PC-9 (cell line): ENCODE results near the gene TRAPPC3. TPM values are rescaled to one million over a fixed set of nuclear protein-coding genes. Genes with fewer than 3 reads are reported as not detected.
A peak's percentile ranks its signal among the peaks of the same experiment; 100 is the strongest.

Experiments
- BruUV-seq: library from RNA; stranded (reverse); fragments of 400-500 nt; replicated peaks from 2 replicates; lab custom pipeline; 2021; lab: Mats Ljungman, UMichigan
- CTCF ChIA-PET: fragments of 300-600 bp; sonication (Branson Sonifier 250); formaldehyde crosslinking; loops from one replicate; lab custom pipeline; 2022; ENCODE audit warnings: antibody characterized with exemption; lab: Charles Lee
- POLR2A ChIA-PET: fragments of 300-600 bp; sonication (Branson Sonifier 250); formaldehyde crosslinking; loops from one replicate; lab custom pipeline; 2022; ENCODE audit warnings: antibody characterized with exemption; ENCODE audit not compliant: unreplicated experiment; lab: Charles Lee
- DNase-seq, 2 experiments: peaks; one replicate each; pipeline versions ENCODE4 v3.0.0 to v3.0.0-alpha.2; 2015 to 2022; ENCODE audit warnings: mixed read lengths in 1 of 2
- H2AFZ ChIP-seq: fragments of 200-600 bp; sonication (generic); 2 replicates; pipeline ENCODE4 v1.8.1; 2017; ENCODE audit warnings: antibody characterized with exemption
- H3F3A ChIP-seq: fragments of 200-600 bp; sonication (generic); 2 replicates; pipeline ENCODE4 v1.8.1; 2017; ENCODE audit warnings: antibody characterized with exemption, mild to moderate bottlenecking, low read depth; ENCODE audit not compliant: insufficient read depth
- H3K27ac ChIP-seq: fragments of 200-600 bp; sonication (generic); 2 replicates; pipeline ENCODE4 v1.6.1; 2016; ENCODE audit warnings: mixed run types
- H3K27me3 ChIP-seq: fragments of 200-600 bp; sonication (generic); 2 replicates; pipeline ENCODE4 v1.6.1; 2016; ENCODE audit warnings: low read depth, mixed run types; ENCODE audit not compliant: insufficient read depth
- H3K36me3 ChIP-seq: fragments of 200-600 bp; sonication (generic); 2 replicates; pipeline ENCODE4 v1.6.1; 2016; ENCODE audit warnings: low read depth, mixed run types
- H3K4me1 ChIP-seq: fragments of 200-600 bp; sonication (generic); replicated peaks from 2 replicates; pipeline ENCODE4 v1.6.1; 2016; ENCODE audit warnings: mixed run types; ENCODE audit not compliant: insufficient read depth
- H3K4me2 ChIP-seq: fragments of 200-600 bp; sonication (generic); 2 replicates; pipeline ENCODE4 v1.6.1; 2017; ENCODE audit warnings: mixed run types
- H3K4me3 ChIP-seq: fragments of 200-600 bp; sonication (generic); 2 replicates; pipeline ENCODE4 v1.6.1; 2016; ENCODE audit warnings: mixed run types
- H3K79me2 ChIP-seq: fragments of 200-600 bp; sonication (generic); 2 replicates; pipeline ENCODE4 v1.6.1; 2017; ENCODE audit warnings: low read depth, mixed run types
- H3K9me2 ChIP-seq: fragments of 200-600 bp; sonication (generic); 2 replicates; pipeline ENCODE4 v1.8.1; 2017; ENCODE audit warnings: mild to moderate bottlenecking; ENCODE audit not compliant: insufficient read depth
- H3K9me3 ChIP-seq: fragments of 200-600 bp; sonication (generic); 2 replicates; pipeline ENCODE4 v1.8.1; 2016; ENCODE audit warnings: low read depth; ENCODE audit not compliant: insufficient read depth
- H4K20me1 ChIP-seq: fragments of 200-600 bp; sonication (generic); 2 replicates; pipeline ENCODE4 v1.8.1; 2017; ENCODE audit not compliant: insufficient read depth
- EZH2 ChIP-seq: fragments of 200-600 bp; sonication (generic); IDR thresholded peaks from 2 replicates; pipeline ENCODE4 v1.8.0; 2017; ENCODE audit warnings: antibody characterized with exemption, low read depth
- intact Hi-C: fragments of 100-400 bp; cut with micrococcal nuclease; formaldehyde crosslinking; loops from one replicate; pipeline ENCODE4 v1.10.0; 2022; ENCODE audit not compliant: unreplicated experiment
- total RNA-seq: library from RNA; stranded (reverse); gene quantifications from 2 replicates; pipeline ENCODE4 v1.2.3, GENCODE V29; 2021
- TF ChIP-seq, protein P1 (sequence below): fragments of 200-600 bp; sonication (generic); conservative IDR thresholded peaks from 2 replicates; pipeline ENCODE4 v1.6.1; 2017; ENCODE audit warnings: mixed run types, antibody characterized with exemption, mild to moderate bottlenecking, moderate library complexity

Gene TRAPPC3
- total RNA-seq, 1 experiment from 2014 or later: 116 TPM

DNA sequence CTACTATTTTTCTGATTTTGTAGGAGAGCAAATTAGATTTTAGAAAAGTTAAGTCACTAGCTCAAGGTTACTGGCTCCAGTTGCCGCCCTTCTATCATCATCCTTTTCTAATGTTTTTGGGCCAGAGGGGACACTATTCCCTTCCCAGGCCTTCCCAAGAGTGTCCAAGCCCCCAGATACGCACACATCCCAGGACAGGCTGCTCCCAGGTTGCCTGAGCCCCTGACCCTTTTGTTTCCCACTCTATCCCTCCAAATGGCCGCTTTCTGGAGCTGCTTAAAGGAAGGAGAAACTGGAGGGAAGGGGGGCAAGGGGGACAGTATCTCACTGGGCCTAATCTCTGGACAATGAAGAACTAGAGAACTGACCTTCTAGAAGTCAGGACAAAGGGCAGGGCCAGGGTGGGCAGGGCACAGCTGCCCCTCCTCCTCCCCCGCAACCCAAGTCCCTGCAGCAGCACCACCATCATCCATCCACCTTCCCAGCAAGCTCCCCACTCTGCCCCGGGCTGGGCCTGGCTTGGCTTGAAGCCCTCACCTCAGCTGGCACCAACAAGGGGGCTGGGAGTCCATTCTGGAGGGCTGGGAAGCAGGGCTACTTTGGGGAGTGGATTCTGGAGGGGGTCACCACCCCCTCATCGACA lies 5.6 kb upstream of the TRAPPC3 start:
- BruUV-seq: no TSS peak

DNA sequence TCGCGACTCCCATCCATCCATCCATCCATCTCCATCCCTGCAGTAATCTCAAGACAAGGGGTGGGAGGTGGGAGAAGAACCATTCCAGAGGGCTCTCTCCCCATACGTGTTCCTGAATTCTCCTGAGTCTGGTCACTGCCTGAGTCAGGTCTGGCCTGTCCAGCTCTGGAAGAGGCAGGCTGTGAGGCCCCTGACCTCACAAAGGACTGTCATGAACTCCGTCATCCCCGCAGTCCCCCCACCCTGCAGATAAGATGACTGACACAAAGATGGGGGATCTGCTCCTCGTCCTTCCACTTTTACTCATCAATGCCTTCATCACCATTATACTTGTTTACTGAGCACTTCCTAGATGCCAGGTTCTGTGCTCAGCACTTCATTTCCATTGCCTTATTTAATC lies 5.0 kb upstream of the TRAPPC3 start:
- Histone ChIP-seq H3K27me3 (no peaks in the 10 kb centered on the region), H3K36me3 (no peaks in the 10 kb centered on the region), H3K27ac (no peak overlapping the region), H3K9me3 (no peaks in the 10 kb centered on the region), H4K20me1 (peaks cover 10% of the 10 kb centered on the region; the same call in 1 of the 2 replicates), H3K4me3 (no peak overlapping the region), H3K4me1 (peaks cover 48% of the 10 kb centered on the region), H3F3A (peaks cover 12% of the 10 kb centered on the region), H3K79me2 (peaks cover 33% of the 10 kb centered on the region), H2AFZ (no peak overlapping the region), H3K9me2 (no peaks in the 10 kb centered on the region), H3K4me2 (no peak overlapping the region)
- POLR2A ChIA-PET: no interaction called here
- CTCF ChIA-PET: no interaction called here
- no TSS peak for BruUV-seq
- no peak for DNase-seq
- intact Hi-C loops: no loop called here
- TF ChIP-seq, protein P1, sequence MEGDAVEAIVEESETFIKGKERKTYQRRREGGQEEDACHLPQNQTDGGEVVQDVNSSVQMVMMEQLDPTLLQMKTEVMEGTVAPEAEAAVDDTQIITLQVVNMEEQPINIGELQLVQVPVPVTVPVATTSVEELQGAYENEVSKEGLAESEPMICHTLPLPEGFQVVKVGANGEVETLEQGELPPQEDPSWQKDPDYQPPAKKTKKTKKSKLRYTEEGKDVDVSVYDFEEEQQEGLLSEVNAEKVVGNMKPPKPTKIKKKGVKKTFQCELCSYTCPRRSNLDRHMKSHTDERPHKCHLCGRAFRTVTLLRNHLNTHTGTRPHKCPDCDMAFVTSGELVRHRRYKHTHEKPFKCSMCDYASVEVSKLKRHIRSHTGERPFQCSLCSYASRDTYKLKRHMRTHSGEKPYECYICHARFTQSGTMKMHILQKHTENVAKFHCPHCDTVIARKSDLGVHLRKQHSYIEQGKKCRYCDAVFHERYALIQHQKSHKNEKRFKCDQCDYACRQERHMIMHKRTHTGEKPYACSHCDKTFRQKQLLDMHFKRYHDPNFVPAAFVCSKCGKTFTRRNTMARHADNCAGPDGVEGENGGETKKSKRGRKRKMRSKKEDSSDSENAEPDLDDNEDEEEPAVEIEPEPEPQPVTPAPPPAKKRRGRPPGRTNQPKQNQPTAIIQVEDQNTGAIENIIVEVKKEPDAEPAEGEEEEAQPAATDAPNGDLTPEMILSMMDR: no peak
- TF ChIP-seq EZH2: no peak

More for the DNA sequence above, 5.6 kb upstream of the TRAPPC3 start:
- no peaks in the 10 kb centered on the region for H3K36me3 ChIP-seq
- peak overlapping the region; percentile 88 for H3K4me2 ChIP-seq
- peak in 1 of 2 experiments; percentile 23 for DNase-seq
- peak overlapping the region; percentile 77 for H3K27ac ChIP-seq
- H3K4me3 ChIP-seq: peak overlapping the region; percentile 99; the same call in 1 of the 2 replicates
- peaks cover 14% of the 10 kb centered on the region for H3F3A ChIP-seq
- TF ChIP-seq, protein P1: no peak
- TF ChIP-seq EZH2: no peak
- intact Hi-C loops: no loop called here
- ChIA-PET POLR2A (interaction anchor here (0.6 kb wide), 2 partner anchors 29 to 31 kb away, joined by 3 to 8 read pairs; no protein-coding TSS in a partner anchor), CTCF (interaction anchor here (0.8 kb wide), 1 partner anchor 145 kb away, joined by 3 read pairs; no protein-coding TSS in a partner anchor)
- peaks cover 52% of the 10 kb centered on the region for H3K4me1 ChIP-seq
- no peaks in the 10 kb centered on the region for H3K27me3 ChIP-seq
- H3K9me2 ChIP-seq: no peaks in the 10 kb centered on the region
- H2AFZ ChIP-seq: peak overlapping the region; percentile 74
- H4K20me1 ChIP-seq: peaks cover 10% of the 10 kb centered on the region; the same call in 1 of the 2 replicates
- H3K9me3 ChIP-seq: no peaks in the 10 kb centered on the region
- H3K79me2 ChIP-seq: peaks cover 38% of the 10 kb centered on the region

DNA sequence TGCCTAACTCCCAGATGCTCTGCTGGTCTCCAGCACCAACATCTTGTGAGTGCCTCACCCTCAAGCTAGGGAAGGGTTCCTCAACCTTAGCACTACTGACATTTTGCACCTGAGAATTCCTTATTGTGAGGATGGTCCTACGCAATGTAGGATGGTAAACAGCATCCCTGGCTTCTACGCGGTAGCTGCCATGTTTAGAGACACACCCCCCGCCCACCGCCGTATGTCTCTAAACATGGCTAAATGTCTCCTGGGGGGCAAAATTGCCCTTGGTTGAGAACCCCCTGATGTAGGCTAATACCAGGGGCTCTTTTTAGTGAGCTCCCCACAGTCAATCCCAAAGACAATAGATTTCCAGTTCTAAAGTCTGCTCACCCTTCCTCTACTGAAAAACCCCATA lies 4.2 kb upstream of the TRAPPC3 start:
- Histone ChIP-seq H3K4me3 (no peak overlapping the region), H3F3A (peaks cover 10% of the 10 kb centered on the region), H3K79me2 (peaks cover 32% of the 10 kb centered on the region), H4K20me1 (peaks cover 8% of the 10 kb centered on the region; the same call in 1 of the 2 replicates), H3K27ac (no peak overlapping the region), H3K4me1 (peaks cover 44% of the 10 kb centered on the region), H3K4me2 (no peak overlapping the region), H3K36me3 (no peaks in the 10 kb centered on the region), H3K9me3 (no peaks in the 10 kb centered on the region), H2AFZ (no peak overlapping the region), H3K9me2 (no peaks in the 10 kb centered on the region), H3K27me3 (no peaks in the 10 kb centered on the region)
- ChIA-PET CTCF (no interaction called here), POLR2A (interaction anchor here (0.9 kb wide), 1 partner anchor 81 kb away, joined by 9 read pairs; no protein-coding TSS in a partner anchor)
- no peak for TF ChIP-seq EZH2
- TF ChIP-seq, protein P1: no peak
- DNase-seq: no peak
- intact Hi-C loops: no loop called here
- BruUV-seq: no TSS peak
